LNCaP clone FGC (cell line): ENCODE data around the gene TMC1.

ENCODE experiments used
- DNase-seq: peaks from one replicate; pipeline ENCODE4 v3.0.0-alpha.2; 2011; ENCODE audit warnings: low read depth
- H3K4me3 ChIP-seq: 2 replicates; pipeline ENCODE4 v1.5.1; 2011; ENCODE audit warnings: mild to moderate bottlenecking, low read depth, low read length, control low read depth
- CTCF ChIP-seq: IDR thresholded peaks from 2 replicates; pipeline ENCODE4 v1.5.1; 2012; ENCODE audit warnings: mild to moderate bottlenecking; ENCODE audit not compliant: control insufficient read depth, insufficient read depth; ENCODE audit errors: extremely low read depth

TMC1 gene

GRCh38 chr9:72633966-72634365 lies 112.6 kb downstream of the TMC1 start:
- TF ChIP-seq CTCF = no peak
- H3K4me3 ChIP-seq = no peak overlapping the region
- DNase-seq = no peak

- no peak for TF ChIP-seq CTCF
- no peak for DNase-seq
- no peak overlapping the region for H3K4me3 ChIP-seq
Observed at GRCh38 chr9:72635197-72635596, 113.8 kb downstream of the TMC1 start.

- no peak for TF ChIP-seq CTCF
- no peak overlapping the region for H3K4me3 ChIP-seq
- DNase-seq = no peak
Observed at GRCh38 chr9:72636621-72637020, 115.2 kb downstream of the TMC1 start.

- no peak overlapping the region for H3K4me3 ChIP-seq
- no peak for DNase-seq
- no peak for TF ChIP-seq CTCF
Observed at GRCh38 chr9:72643651-72644050, 122.2 kb downstream of the TMC1 start.

- TF ChIP-seq CTCF = no peak
- DNase-seq = no peak
- H3K4me3 ChIP-seq = no peak overlapping the region
Observed at GRCh38 chr9:72646061-72646460, 124.7 kb downstream of the TMC1 start.

GRCh38 chr9:72648324-72649126 lies 127.1 kb downstream of the TMC1 start:
- no peak for DNase-seq
- TF ChIP-seq CTCF = no peak
- no peak overlapping the region for H3K4me3 ChIP-seq

- TF ChIP-seq CTCF = no peak
- H3K4me3 ChIP-seq = no peak overlapping the region
- no peak for DNase-seq
Observed at GRCh38 chr9:72649127-72649442, 127.7 kb downstream of the TMC1 start.
